Transverse colon (tissue), 3 donors: Measurements from ENCODE around the gene TMEM132D.

Experiments
- POLR2A ChIP-seq: fragments of 450-650 bp; IDR thresholded peaks from one replicate; pipeline ENCODE4 v1.6.1; 2016; ENCODE audit warnings: antibody characterized with exemption, mild to moderate bottlenecking, moderate library complexity
- TF ChIP-seq, protein P1 (sequence below), 5 experiments: fragments of 200-600 bp in 3 of 5; fragments of 450-650 bp in 2 of 5; sonication (generic) in 3 of 5; IDR thresholded peaks; 1 replicate in 2 of 5; 2 replicates in 3 of 5; pipeline ENCODE4 v1.5.1; 2016 to 2017; ENCODE audit warnings: antibody characterized with exemption in 5 of 5, inconsistent platforms in 3 of 5, mild to moderate bottlenecking in 2 of 5, moderate library complexity in 1 of 5

- TF ChIP-seq, protein P1, sequence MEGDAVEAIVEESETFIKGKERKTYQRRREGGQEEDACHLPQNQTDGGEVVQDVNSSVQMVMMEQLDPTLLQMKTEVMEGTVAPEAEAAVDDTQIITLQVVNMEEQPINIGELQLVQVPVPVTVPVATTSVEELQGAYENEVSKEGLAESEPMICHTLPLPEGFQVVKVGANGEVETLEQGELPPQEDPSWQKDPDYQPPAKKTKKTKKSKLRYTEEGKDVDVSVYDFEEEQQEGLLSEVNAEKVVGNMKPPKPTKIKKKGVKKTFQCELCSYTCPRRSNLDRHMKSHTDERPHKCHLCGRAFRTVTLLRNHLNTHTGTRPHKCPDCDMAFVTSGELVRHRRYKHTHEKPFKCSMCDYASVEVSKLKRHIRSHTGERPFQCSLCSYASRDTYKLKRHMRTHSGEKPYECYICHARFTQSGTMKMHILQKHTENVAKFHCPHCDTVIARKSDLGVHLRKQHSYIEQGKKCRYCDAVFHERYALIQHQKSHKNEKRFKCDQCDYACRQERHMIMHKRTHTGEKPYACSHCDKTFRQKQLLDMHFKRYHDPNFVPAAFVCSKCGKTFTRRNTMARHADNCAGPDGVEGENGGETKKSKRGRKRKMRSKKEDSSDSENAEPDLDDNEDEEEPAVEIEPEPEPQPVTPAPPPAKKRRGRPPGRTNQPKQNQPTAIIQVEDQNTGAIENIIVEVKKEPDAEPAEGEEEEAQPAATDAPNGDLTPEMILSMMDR (IDR thresholded peaks at IDR 0.05), result no peak
- TF ChIP-seq POLR2A, result no peak
Observed at GRCh38 chr12:129231491-129231890, 672.3 kb downstream of the TMEM132D start.
